DOHH2 (cell line): ENCODE data around the gene HLX.

Experiments used
- H3F3A ChIP-seq: fragments of 200-600 bp; sonication (generic), shearing (Covaris generic); 2 replicates; pipeline ENCODE4 v1.6.0; 2016; ENCODE audit warnings: antibody characterized with exemption, mild to moderate bottlenecking; ENCODE audit not compliant: control insufficient read depth, insufficient read depth
- H3K27ac ChIP-seq: fragments of 200-600 bp; sonication (generic); 2 replicates; pipeline ENCODE4 v1.5.1; 2014; ENCODE audit warnings: low read depth, mild to moderate bottlenecking, low read length, moderate library complexity
- H3K27me3 ChIP-seq: fragments of 200-600 bp; sonication (generic); 2 replicates; pipeline ENCODE4 v1.6.1; 2014; ENCODE audit warnings: mild to moderate bottlenecking, low read length, mixed read lengths; ENCODE audit not compliant: control insufficient read depth
- H3K36me3 ChIP-seq: fragments of 200-600 bp; sonication (generic); 2 replicates; pipeline ENCODE4 v1.6.1; 2014; ENCODE audit warnings: mild to moderate bottlenecking, low read length, moderate library complexity, mixed read lengths; ENCODE audit not compliant: control insufficient read depth
- H3K4me1 ChIP-seq: fragments of 200-600 bp; sonication (generic); 2 replicates; pipeline ENCODE4 v1.6.1; 2014; ENCODE audit warnings: mild to moderate bottlenecking, low read length, mixed read lengths; ENCODE audit not compliant: control insufficient read depth
- H3K4me2 ChIP-seq: fragments of 200-600 bp; sonication (generic); 2 replicates; pipeline ENCODE4 v1.6.0; 2014; ENCODE audit warnings: mild to moderate bottlenecking, low read length, moderate library complexity
- H3K4me3 ChIP-seq: fragments of 200-600 bp; sonication (generic); 2 replicates; pipeline ENCODE4 v1.5.1; 2014; ENCODE audit warnings: mild to moderate bottlenecking, low read length, mixed read lengths
- H3K79me2 ChIP-seq: fragments of 200-600 bp; sonication (generic); 2 replicates; pipeline ENCODE4 v1.6.1; 2014; ENCODE audit warnings: mild to moderate bottlenecking, low read length, mixed read lengths; ENCODE audit not compliant: control insufficient read depth
- H3K9me2 ChIP-seq: fragments of 200-600 bp; sonication (generic); replicated peaks from 2 replicates; pipeline ENCODE4 v1.6.1; 2014; ENCODE audit warnings: mild to moderate bottlenecking, low read length, mixed read lengths; ENCODE audit not compliant: control insufficient read depth
- H3K9me3 ChIP-seq: fragments of 200-600 bp; sonication (generic); 2 replicates; pipeline ENCODE4 v1.6.1; 2014; ENCODE audit warnings: antibody characterized with exemption, low read length, mixed read lengths; ENCODE audit not compliant: control insufficient read depth, insufficient read depth
- H4K20me1 ChIP-seq: fragments of 200-600 bp; sonication (generic); 2 replicates; pipeline ENCODE4 v1.6.0; 2014; ENCODE audit warnings: low read depth, mild to moderate bottlenecking, antibody characterized with exemption, low read length, moderate library complexity; ENCODE audit not compliant: control insufficient read depth, insufficient read depth
- EZH2phosphoT487 ChIP-seq: fragments of 200-600 bp; sonication (generic); IDR thresholded peaks from 2 replicates; pipeline ENCODE4 v1.6.1; 2017; ENCODE audit warnings: borderline replicate concordance, mild to moderate bottlenecking, antibody characterized with exemption, low read length, moderate library complexity, mixed read lengths
- TF ChIP-seq, protein P1 (sequence below): fragments of 200-600 bp; sonication (generic); IDR thresholded peaks from one replicate; pipeline ENCODE4 v1.5.1; 2014; ENCODE audit warnings: antibody characterized with exemption, mild to moderate bottlenecking, low read depth, low read length; ENCODE audit not compliant: poor library complexity, severe bottlenecking

HLX gene

DNA sequence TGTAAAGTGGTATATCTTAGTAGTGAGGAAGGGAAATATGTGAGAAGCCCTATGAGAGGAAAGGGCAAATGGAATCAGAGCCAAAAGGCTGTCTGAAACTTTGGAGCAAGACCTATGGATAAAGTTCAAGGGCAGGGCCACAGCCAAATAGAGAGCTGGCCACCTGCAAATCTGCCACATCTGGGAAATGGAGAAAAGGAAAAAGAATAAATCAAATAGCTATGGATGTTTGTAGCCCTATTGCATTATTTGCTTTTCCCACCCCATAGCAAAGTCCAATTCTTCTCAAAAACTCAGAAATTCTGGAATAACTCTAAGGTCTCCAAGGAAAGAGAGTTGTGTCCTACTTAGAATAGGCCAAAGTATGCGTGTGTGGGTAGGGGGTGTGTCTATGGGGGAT is 4.0 kb upstream of the HLX start:
- Histone ChIP-seq H4K20me1 (no peaks in the 10 kb centered on the region), H3K4me2 (no peak overlapping the region), H3K27me3 (peaks cover 50% of the 10 kb centered on the region), H3F3A (no peaks in the 10 kb centered on the region), H3K27ac (no peak overlapping the region), H3K4me3 (no peak overlapping the region), H3K4me1 (peaks cover 24% of the 10 kb centered on the region), H3K9me2 (no peaks in the 10 kb centered on the region), H3K9me3 (no peaks in the 10 kb centered on the region), H3K36me3 (no peaks in the 10 kb centered on the region), H3K79me2 (no peaks in the 10 kb centered on the region)
- TF ChIP-seq, protein P1, sequence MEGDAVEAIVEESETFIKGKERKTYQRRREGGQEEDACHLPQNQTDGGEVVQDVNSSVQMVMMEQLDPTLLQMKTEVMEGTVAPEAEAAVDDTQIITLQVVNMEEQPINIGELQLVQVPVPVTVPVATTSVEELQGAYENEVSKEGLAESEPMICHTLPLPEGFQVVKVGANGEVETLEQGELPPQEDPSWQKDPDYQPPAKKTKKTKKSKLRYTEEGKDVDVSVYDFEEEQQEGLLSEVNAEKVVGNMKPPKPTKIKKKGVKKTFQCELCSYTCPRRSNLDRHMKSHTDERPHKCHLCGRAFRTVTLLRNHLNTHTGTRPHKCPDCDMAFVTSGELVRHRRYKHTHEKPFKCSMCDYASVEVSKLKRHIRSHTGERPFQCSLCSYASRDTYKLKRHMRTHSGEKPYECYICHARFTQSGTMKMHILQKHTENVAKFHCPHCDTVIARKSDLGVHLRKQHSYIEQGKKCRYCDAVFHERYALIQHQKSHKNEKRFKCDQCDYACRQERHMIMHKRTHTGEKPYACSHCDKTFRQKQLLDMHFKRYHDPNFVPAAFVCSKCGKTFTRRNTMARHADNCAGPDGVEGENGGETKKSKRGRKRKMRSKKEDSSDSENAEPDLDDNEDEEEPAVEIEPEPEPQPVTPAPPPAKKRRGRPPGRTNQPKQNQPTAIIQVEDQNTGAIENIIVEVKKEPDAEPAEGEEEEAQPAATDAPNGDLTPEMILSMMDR: no peak
- TF ChIP-seq EZH2phosphoT487: no peak

DNA sequence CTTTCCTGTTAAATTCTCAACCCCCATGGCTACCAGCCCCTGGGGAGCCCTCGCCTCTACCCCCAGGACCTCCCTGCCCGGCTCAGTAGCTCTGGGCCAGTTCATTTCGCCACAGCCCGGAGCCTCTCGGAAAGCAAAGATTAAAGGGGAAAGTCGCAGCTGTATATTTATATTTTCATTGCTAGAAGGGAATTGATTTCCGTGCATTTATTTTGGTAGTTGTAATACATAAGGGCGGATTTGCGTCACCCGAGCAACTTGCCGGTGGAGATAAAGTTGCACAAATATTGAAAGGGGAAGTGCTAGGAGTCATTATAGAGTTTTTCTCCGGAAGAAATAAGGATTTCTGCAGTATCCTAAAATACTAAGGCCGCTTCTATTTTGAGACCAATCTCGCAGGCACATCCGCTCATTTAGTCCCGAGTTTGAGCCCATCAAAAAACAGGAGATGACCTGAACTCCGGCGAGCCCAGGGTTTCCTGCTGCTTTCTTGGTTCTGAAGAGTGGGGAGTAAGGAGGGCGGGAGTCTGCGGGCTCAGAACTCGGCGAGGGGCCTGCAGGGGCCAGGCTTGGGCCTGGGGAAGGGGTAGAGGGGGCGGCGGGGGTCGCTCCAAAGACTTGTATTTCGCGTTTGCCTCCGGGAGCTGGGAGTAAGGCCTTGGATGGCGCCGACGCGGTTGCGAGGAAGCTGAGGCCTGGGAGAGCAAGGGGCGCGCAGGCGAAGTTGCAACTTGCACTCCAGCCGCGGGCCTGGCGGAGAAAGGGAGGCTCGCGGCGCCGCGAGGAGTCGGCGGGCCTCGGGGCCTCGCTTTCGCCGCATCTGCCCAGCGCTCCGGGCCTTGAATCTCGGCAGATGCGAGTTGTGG is 2.5 kb upstream of the HLX start:
- peaks cover 63% of the 10 kb centered on the region for H3K27me3 ChIP-seq
- H3K4me3 ChIP-seq: no peak overlapping the region

GRCh38 chr1:220877377-220878095 is 1.7 kb upstream of the HLX start:
- Histone ChIP-seq H3K4me2 (no peak overlapping the region), H3K9me3 (no peaks in the 10 kb centered on the region), H3K27ac (no peak overlapping the region), H3K4me1 (peaks cover 25% of the 10 kb centered on the region), H3K79me2 (no peaks in the 10 kb centered on the region), H3K9me2 (no peaks in the 10 kb centered on the region), H3F3A (no peaks in the 10 kb centered on the region), H3K27me3 (peaks cover 63% of the 10 kb centered on the region), H3K4me3 (no peak overlapping the region), H4K20me1 (no peaks in the 10 kb centered on the region), H3K36me3 (no peaks in the 10 kb centered on the region)
- TF ChIP-seq, protein P1: no peak
- TF ChIP-seq EZH2phosphoT487: no peak

More for the DNA sequence above, 2.5 kb upstream of the HLX start:
- H3K4me2 ChIP-seq: peak overlapping the region; percentile 26
- H3K36me3 ChIP-seq: no peaks in the 10 kb centered on the region
- H4K20me1 ChIP-seq: no peaks in the 10 kb centered on the region
- H3K79me2 ChIP-seq: no peaks in the 10 kb centered on the region
- H3K27ac ChIP-seq: no peak overlapping the region
- no peaks in the 10 kb centered on the region for H3K9me2 ChIP-seq
- H3K4me1 ChIP-seq: peaks cover 25% of the 10 kb centered on the region
- no peak; the same call in none of the 2 replicates for TF ChIP-seq EZH2phosphoT487
- TF ChIP-seq, protein P1: no peak
- H3F3A ChIP-seq: no peaks in the 10 kb centered on the region
- H3K9me3 ChIP-seq: no peaks in the 10 kb centered on the region
